ENCODE measurements around the gene ASTN2. TPM values are rescaled to one million over a fixed set of nuclear protein-coding genes. Genes with fewer than 3 reads are reported as not detected.

The ASTN2 gene
- total RNA-seq, 6 experiments from 2014 or later = 0.91 to 3.1 (median 2.5) TPM

DNA sequence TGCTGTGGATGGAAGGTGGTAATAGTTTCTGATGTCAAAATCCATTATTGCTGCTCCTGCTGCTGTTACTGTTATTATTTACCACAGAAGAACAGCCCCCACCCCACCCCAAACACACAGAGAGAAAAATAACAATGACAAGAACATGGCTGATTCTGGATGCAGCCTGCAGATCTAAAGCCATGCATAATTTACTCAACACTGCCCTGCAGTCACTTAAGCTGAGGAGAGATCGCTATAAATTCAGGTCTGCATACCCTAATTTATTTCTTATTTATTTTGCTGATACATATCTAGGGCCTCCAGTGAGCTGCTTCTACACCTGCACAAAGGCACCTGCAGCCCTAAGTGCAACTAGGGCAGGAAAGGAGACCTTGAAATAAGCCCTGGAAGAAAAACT, 595.7 kb downstream of the ASTN2 start:
- ATAC-seq = no peak
- TF ChIP-seq POLR2A (IDR thresholded peaks at IDR 0.05) = no peak
- TF ChIP-seq, protein P1, sequence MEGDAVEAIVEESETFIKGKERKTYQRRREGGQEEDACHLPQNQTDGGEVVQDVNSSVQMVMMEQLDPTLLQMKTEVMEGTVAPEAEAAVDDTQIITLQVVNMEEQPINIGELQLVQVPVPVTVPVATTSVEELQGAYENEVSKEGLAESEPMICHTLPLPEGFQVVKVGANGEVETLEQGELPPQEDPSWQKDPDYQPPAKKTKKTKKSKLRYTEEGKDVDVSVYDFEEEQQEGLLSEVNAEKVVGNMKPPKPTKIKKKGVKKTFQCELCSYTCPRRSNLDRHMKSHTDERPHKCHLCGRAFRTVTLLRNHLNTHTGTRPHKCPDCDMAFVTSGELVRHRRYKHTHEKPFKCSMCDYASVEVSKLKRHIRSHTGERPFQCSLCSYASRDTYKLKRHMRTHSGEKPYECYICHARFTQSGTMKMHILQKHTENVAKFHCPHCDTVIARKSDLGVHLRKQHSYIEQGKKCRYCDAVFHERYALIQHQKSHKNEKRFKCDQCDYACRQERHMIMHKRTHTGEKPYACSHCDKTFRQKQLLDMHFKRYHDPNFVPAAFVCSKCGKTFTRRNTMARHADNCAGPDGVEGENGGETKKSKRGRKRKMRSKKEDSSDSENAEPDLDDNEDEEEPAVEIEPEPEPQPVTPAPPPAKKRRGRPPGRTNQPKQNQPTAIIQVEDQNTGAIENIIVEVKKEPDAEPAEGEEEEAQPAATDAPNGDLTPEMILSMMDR (IDR thresholded peaks at IDR 0.05) = no peak
- intact Hi-C loops (cut with DNase I) = no loop called here
- Histone ChIP-seq H3K4me3 (no peak overlapping the region), H3K9me3 (no peaks in the 10 kb centered on the region), H3K36me3 (no peaks in the 10 kb centered on the region), H3K27ac (no peak overlapping the region), H3K4me1 (no peaks in the 10 kb centered on the region), H3K27me3 (no peaks in the 10 kb centered on the region)
- WGBS (ENCODE audit: insufficient coverage, low coverage, low lambda C conversion rate, missing lambda C conversion rate) = 67% methylated on average over 1 of the region's 1 CpG
- DNase-seq = no peak

DNA sequence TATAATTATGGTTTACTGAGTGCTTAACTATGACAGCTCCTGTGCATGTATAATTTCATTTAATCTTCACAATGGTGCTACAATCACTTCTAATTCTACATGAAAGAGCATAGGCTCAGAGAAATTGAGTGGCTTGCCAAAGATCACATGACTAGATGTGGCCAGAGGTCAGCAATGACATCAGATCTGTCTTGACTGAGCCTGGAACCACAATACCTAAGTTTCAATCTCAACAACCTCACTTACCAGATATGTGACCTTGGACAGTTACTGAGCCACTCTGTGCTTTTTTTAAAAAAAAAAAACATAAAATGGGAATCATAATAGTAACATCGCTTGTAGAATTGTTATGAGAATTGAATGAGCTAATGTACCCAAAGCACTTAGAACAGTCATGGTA, 597.1 kb downstream of the ASTN2 start:
- H3K27me3 ChIP-seq = no peaks in the 10 kb centered on the region
- no peak for ATAC-seq
- no peak for DNase-seq
- H3K36me3 ChIP-seq = no peaks in the 10 kb centered on the region
- no peaks in the 10 kb centered on the region for H3K4me1 ChIP-seq
- 86% methylated on average over 1 of the region's 1 CpG for WGBS (ENCODE audit: insufficient coverage, low coverage, low lambda C conversion rate, missing lambda C conversion rate)
- no peak overlapping the region for H3K27ac ChIP-seq
- H3K4me3 ChIP-seq = no peak overlapping the region
- no peaks in the 10 kb centered on the region for H3K9me3 ChIP-seq
- TF ChIP-seq, protein P1 (IDR thresholded peaks at IDR 0.05) = no peak
- TF ChIP-seq POLR2A (IDR thresholded peaks at IDR 0.05) = no peak
- intact Hi-C loops (cut with DNase I) = no loop called here

DNA sequence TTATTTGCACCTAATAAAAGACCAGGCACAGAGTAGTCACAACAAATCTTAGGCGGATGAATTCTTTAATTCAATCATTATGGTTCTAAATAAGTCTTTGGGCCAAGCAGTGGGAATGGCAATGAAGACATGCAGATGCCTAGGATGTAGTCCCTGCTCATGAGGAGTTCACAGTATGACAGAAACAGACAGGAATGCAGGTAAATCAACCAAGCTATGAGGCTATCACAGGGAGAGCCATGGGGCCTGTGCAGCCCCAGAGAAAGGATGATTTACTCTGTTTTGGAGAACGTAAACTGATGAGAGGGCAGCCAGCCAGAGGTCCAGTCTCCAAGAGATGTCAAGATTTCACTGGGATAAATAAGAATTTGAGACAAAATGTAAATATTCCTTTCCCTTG, 598.4 kb downstream of the ASTN2 start:
- intact Hi-C loops (cut with DNase I) = no loop called here
- TF ChIP-seq POLR2A (IDR thresholded peaks at IDR 0.05) = no peak
- TF ChIP-seq, protein P1 (IDR thresholded peaks at IDR 0.05) = no peak
- WGBS (ENCODE audit: insufficient coverage, low coverage, low lambda C conversion rate, missing lambda C conversion rate) = 45% methylated on average over 2 of the region's 2 CpGs
- Histone ChIP-seq H3K9me3 (no peaks in the 10 kb centered on the region), H3K4me3 (no peak overlapping the region), H3K27ac (no peak overlapping the region), H3K27me3 (no peaks in the 10 kb centered on the region), H3K4me1 (no peaks in the 10 kb centered on the region), H3K36me3 (no peaks in the 10 kb centered on the region)
- ATAC-seq (no peak), DNase-seq (no peak)

DNA sequence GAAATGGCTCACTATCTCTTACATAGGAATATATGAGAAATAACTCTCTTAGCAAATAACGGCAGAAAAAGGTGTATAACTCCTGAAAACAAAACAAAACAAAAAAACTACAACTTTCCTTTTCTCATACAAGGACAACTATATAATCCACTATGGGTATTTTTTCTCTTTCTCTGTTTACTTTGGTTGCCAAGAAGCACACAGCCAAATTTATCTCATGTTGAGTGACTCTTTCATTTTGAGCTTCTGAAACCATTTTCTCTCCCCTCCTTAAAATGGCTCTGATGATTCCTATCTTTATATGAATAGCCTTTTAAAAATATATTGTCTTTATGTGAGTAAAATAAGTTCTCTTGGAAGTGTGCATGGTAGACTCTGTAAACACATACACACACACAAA, 599.0 kb downstream of the ASTN2 start:
- Histone ChIP-seq H3K36me3 (no peaks in the 10 kb centered on the region), H3K27me3 (no peaks in the 10 kb centered on the region), H3K27ac (no peak overlapping the region), H3K9me3 (no peaks in the 10 kb centered on the region), H3K4me1 (no peaks in the 10 kb centered on the region), H3K4me3 (no peak overlapping the region)
- intact Hi-C loops (cut with DNase I) = no loop called here
- ATAC-seq = no peak
- TF ChIP-seq, protein P1 (IDR thresholded peaks at IDR 0.05) = no peak
- no peak for TF ChIP-seq POLR2A (IDR thresholded peaks at IDR 0.05)
- DNase-seq = no peak
- WGBS (ENCODE audit: insufficient coverage, low coverage, low lambda C conversion rate, missing lambda C conversion rate) = 33% methylated on average over 1 of the region's 1 CpG

DNA sequence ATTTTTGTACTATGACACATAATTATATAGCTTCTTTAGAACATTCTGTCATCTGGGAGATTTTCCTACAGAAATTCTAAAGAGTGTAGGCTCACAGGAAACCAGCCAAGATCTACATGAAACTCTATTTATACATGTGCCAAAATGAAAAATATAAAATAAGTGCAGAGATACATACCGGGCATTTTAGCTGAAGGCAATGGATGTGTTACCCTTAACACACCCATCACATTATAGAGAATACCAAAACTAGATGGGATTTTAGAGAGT, 601.9 kb downstream of the ASTN2 start:
- no peak for DNase-seq
- 43% methylated on average over 1 of the region's 1 CpG for WGBS (ENCODE audit: insufficient coverage, low coverage, low lambda C conversion rate, missing lambda C conversion rate)
- H3K4me1 ChIP-seq = no peaks in the 10 kb centered on the region
- no peaks in the 10 kb centered on the region for H3K36me3 ChIP-seq
- no peaks in the 10 kb centered on the region for H3K27me3 ChIP-seq
- TF ChIP-seq, protein P1 (IDR thresholded peaks at IDR 0.05) = no peak
- TF ChIP-seq POLR2A (IDR thresholded peaks at IDR 0.05) = no peak
- intact Hi-C loops (cut with DNase I) = no loop called here
- no peak overlapping the region for H3K4me3 ChIP-seq
- no peak for ATAC-seq
- H3K27ac ChIP-seq = no peak overlapping the region
- no peaks in the 10 kb centered on the region for H3K9me3 ChIP-seq

All from right lobe of liver (tissue), 6 donors.